Measurements from ENCODE around the gene CCDC17. TPM values are rescaled to one million over a fixed set of nuclear protein-coding genes. Genes with fewer than 3 reads are reported as not detected.

The CCDC17 gene
- total and polyA plus RNA-seq, 2 experiments from 2014 or later = 0.57 to 2.2 TPM

- no peaks in the 10 kb centered on the region for H3K9me3 Mint-ChIP-seq
- no peak overlapping the region for H3K27ac Mint-ChIP-seq
- H3K36me3 ChIP-seq (ENCODE audit: insufficient read depth) = peaks cover 66% of the 10 kb centered on the region
These were observed 29.4 kb downstream of the CCDC17 start for GRCh38 chr1:45594412-45594811.

More at GRCh38 chr1:45594412-45594811, 29.4 kb downstream of the CCDC17 start:
- H3K4me3 ChIP-seq = no peak overlapping the region
- ATAC-seq (no peak), DNase-seq (ENCODE audit: low spot score) (no peak)
- H3K27ac ChIP-seq (ENCODE audit: low read depth) = peak overlapping the region; percentile 42; the same call in 1 of the 2 replicates
- TF ChIP-seq JUNB (IDR thresholded peaks at IDR 0.05; ENCODE audit: unreplicated experiment) (no peak), STAT1 (IDR thresholded peaks at IDR 0.05; ENCODE audit: unreplicated experiment) (no peak), EZH2phosphoT487 (IDR thresholded peaks at IDR 0.05; ENCODE audit: unreplicated experiment) (no peak), ZNF331 (CRISPR knock-in tag; IDR thresholded peaks at IDR 0.05; ENCODE audit: low read depth) (no peak), CTCF (conservative IDR thresholded peaks at IDR 0.05; ENCODE audit: low read depth in 2 of 2) (no peak), ZNF114 (CRISPR knock-in tag; IDR thresholded peaks at IDR 0.05) (no peak), EZH2 (IDR thresholded peaks at IDR 0.05; ENCODE audit: low read depth, unreplicated experiment) (no peak), CREB1 (CRISPR knock-in tag; IDR thresholded peaks at IDR 0.05; ENCODE audit: low read depth) (no peak), POLR2AphosphoS5 (IDR thresholded peaks at IDR 0.05; ENCODE audit: low read depth) (no peak), NANOG (IDR thresholded peaks at IDR 0.05; ENCODE audit: borderline replicate concordance) (no peak), ETS1 (IDR thresholded peaks at IDR 0.05) (no peak), REST (IDR thresholded peaks at IDR 0.05; ENCODE audit: unreplicated experiment) (no peak), ZNF462 (CRISPR knock-in tag; IDR thresholded peaks at IDR 0.05) (no peak)
- no peaks in the 10 kb centered on the region for H3K27me3 ChIP-seq (ENCODE audit: insufficient read depth)
- H3K9me2 ChIP-seq (ENCODE audit: insufficient read depth) = no peaks in the 10 kb centered on the region
- Mint-ChIP-seq H3K4me3 (no peak overlapping the region), H3K27me3 (ENCODE audit: insufficient read depth, low read depth, poor library complexity) (peaks cover 8% of the 10 kb centered on the region), H3K4me1 (peaks cover 16% of the 10 kb centered on the region; the same call in 2 of the 3 replicates), H3K36me3 (ENCODE audit: low read depth) (peaks cover 91% of the 10 kb centered on the region)
- H3K4me1 ChIP-seq (ENCODE audit: insufficient read depth) = peaks cover 12% of the 10 kb centered on the region; the same call in 1 of the 2 replicates
- H3K4me2 ChIP-seq = no peak overlapping the region
- H3K79me2 ChIP-seq (replicated peaks; ENCODE audit: insufficient read depth) = peaks cover 100% of the 10 kb centered on the region
- peaks cover 29% of the 10 kb centered on the region; the same call in 1 of the 2 replicates for H3F3A ChIP-seq (replicated peaks; ENCODE audit: low read depth)
- no peak overlapping the region for H2AFZ ChIP-seq
- H4K20me1 ChIP-seq (replicated peaks; ENCODE audit: insufficient read depth) = peaks cover 98% of the 10 kb centered on the region

Data from GM23338 (cell line).